GM23338 (cell line): ENCODE measurements around the gene MADCAM1. TPM values are rescaled to one million over a fixed set of nuclear protein-coding genes. Genes with fewer than 3 reads are reported as not detected.

Source experiments
- ATAC-seq: fragments of 200-7000 bp; cut with Tn5 transposase; 3 replicates; pipeline ENCODE4 v1.9.1; 2020
- DNase-seq: peaks from one replicate; pipeline ENCODE4 v3.0.0-alpha.2; 2015; ENCODE audit warnings: low spot score
- H2AFZ ChIP-seq: fragments of 200-600 bp; sonication (generic); 2 replicates; pipeline ENCODE4 v1.8.0; 2016; ENCODE audit warnings: antibody characterized with exemption, mild to moderate bottlenecking, moderate library complexity
- H3F3A ChIP-seq: fragments of 200-600 bp; sonication (generic); replicated peaks from 2 replicates; pipeline ENCODE4 v1.8.0; 2017; ENCODE audit warnings: antibody characterized with exemption, mixed run types, low read depth
- H3K27ac ChIP-seq: fragments of 200-600 bp; sonication (generic); 2 replicates; pipeline ENCODE4 v1.6.1; 2016; ENCODE audit warnings: low read depth
- H3K27me3 ChIP-seq: fragments of 200-600 bp; sonication (generic); 2 replicates; pipeline ENCODE4 v1.8.0; 2016; ENCODE audit warnings: mild to moderate bottlenecking, mixed run types, moderate library complexity; ENCODE audit not compliant: insufficient read depth
- H3K36me3 ChIP-seq: fragments of 200-600 bp; sonication (generic); 2 replicates; pipeline ENCODE4 v1.8.0; 2016; ENCODE audit warnings: mild to moderate bottlenecking; ENCODE audit not compliant: insufficient read depth
- H3K4me1 ChIP-seq: fragments of 200-600 bp; sonication (generic); 2 replicates; pipeline ENCODE4 v1.8.0; 2016; ENCODE audit warnings: mild to moderate bottlenecking, moderate library complexity; ENCODE audit not compliant: insufficient read depth
- H3K4me2 ChIP-seq: fragments of 200-600 bp; sonication (generic); 2 replicates; pipeline ENCODE4 v1.7.1; 2017; ENCODE audit warnings: mixed run types
- H3K4me3 ChIP-seq: fragments of 200-600 bp; sonication (generic); 2 replicates; pipeline ENCODE4 v1.6.1; 2016; ENCODE audit warnings: mixed run types
- H3K79me2 ChIP-seq: fragments of 200-600 bp; sonication (generic); replicated peaks from 2 replicates; pipeline ENCODE4 v1.8.0; 2017; ENCODE audit warnings: mild to moderate bottlenecking; ENCODE audit not compliant: insufficient read depth
- H3K9me2 ChIP-seq: fragments of 200-600 bp; sonication (generic); 2 replicates; pipeline ENCODE4 v1.8.0; 2017; ENCODE audit not compliant: insufficient read depth
- H4K20me1 ChIP-seq: fragments of 200-600 bp; sonication (generic); replicated peaks from 2 replicates; pipeline ENCODE4 v1.8.0; 2017; ENCODE audit warnings: mild to moderate bottlenecking; ENCODE audit not compliant: insufficient read depth
- H3K27ac Mint-ChIP-seq: 2 replicates; pipeline ENCODE4 v1.8.0; 2020; ENCODE audit warnings: inconsistent platforms, mild to moderate bottlenecking, moderate library complexity, mixed read lengths
- H3K27me3 Mint-ChIP-seq: 3 replicates; pipeline ENCODE4 v1.8.0; 2022; ENCODE audit warnings: low read depth, mild to moderate bottlenecking, moderate library complexity, mixed read lengths, inconsistent platforms; ENCODE audit not compliant: insufficient read depth, poor library complexity
- H3K36me3 Mint-ChIP-seq: 3 replicates; pipeline ENCODE4 v1.8.0; 2021; ENCODE audit warnings: low read depth, mild to moderate bottlenecking, inconsistent platforms, moderate library complexity, mixed read lengths
- H3K4me1 Mint-ChIP-seq: 3 replicates; pipeline ENCODE4 v1.8.0; 2020; ENCODE audit warnings: mild to moderate bottlenecking, inconsistent platforms, mixed read lengths
- H3K4me3 Mint-ChIP-seq: 3 replicates; pipeline ENCODE4 v1.8.0; 2021; ENCODE audit warnings: moderate library complexity, mild to moderate bottlenecking, inconsistent platforms, mixed read lengths
- H3K9me3 Mint-ChIP-seq: 3 replicates; pipeline ENCODE4 v1.8.0; 2020; ENCODE audit warnings: moderate library complexity, mild to moderate bottlenecking, inconsistent platforms, mixed read lengths
- ETS1 ChIP-seq: IDR thresholded peaks from 2 replicates; pipeline ENCODE4 v1.6.1; 2016; ENCODE audit warnings: antibody characterized with exemption
- EZH2phosphoT487 ChIP-seq: fragments of 200-600 bp; sonication (generic); IDR thresholded peaks from one replicate; pipeline ENCODE4 v1.8.1; 2018; ENCODE audit warnings: antibody characterized with exemption; ENCODE audit not compliant: unreplicated experiment
- JUNB ChIP-seq: IDR thresholded peaks from one replicate; pipeline ENCODE4 v1.6.1; 2016; ENCODE audit warnings: antibody characterized with exemption; ENCODE audit not compliant: unreplicated experiment
- NANOG ChIP-seq: IDR thresholded peaks from 2 replicates; pipeline ENCODE4 v1.6.1; 2016; ENCODE audit warnings: antibody characterized with exemption, borderline replicate concordance
- REST ChIP-seq: IDR thresholded peaks from one replicate; pipeline ENCODE4 v1.6.1; 2018; ENCODE audit warnings: antibody characterized with exemption; ENCODE audit not compliant: unreplicated experiment
- ZNF462 ChIP-seq: fragments of 250-450 bp; sonication (Bioruptor Pico); IDR thresholded peaks from 2 replicates; pipeline ENCODE4 v1.5.0; 2020; ENCODE audit warnings: mild to moderate bottlenecking, moderate library complexity
- polyA plus RNA-seq: library from polyadenylated mRNA; unstranded; fragments of >200 nt; fragmentation: Nextera tagmentation; extraction: Ambion mirVana; gene quantifications from 2 replicates; pipeline ENCODE4 v1.2.1, GENCODE V29; 2016
- total RNA-seq: library from RNA; depleted of rRNA; stranded (reverse); fragments of >200 nt; shearing (Covaris generic); gene quantifications from 2 replicates; pipeline ENCODE4 v1.2.3, GENCODE V29; 2014

The MADCAM1 gene
- total and polyA plus RNA-seq, 2 experiments from 2014 or later, result 2.1 to 2.5 TPM

GRCh38 chr19:514166-514663 lies 17.9 kb downstream of the MADCAM1 start:
- no peaks in the 10 kb centered on the region for H3K9me2 ChIP-seq
- 0 out of 2 replicates have a peak, but pooled peaks cover under 1% of the 10 kb centered on the region for H3K27me3 ChIP-seq
- H3K9me3 Mint-ChIP-seq, result peaks cover 3% of the 10 kb centered on the region; the same call in 2 of the 3 replicates
- H4K20me1 ChIP-seq, result no peaks in the 10 kb centered on the region
- peaks cover 22% of the 10 kb centered on the region for H3K36me3 Mint-ChIP-seq
- H3K4me1 ChIP-seq, result peaks cover 4% of the 10 kb centered on the region; the same call in 1 of the 2 replicates
- H3K27me3 Mint-ChIP-seq, result peaks cover 27% of the 10 kb centered on the region
- H3K4me1 Mint-ChIP-seq, result peaks cover 16% of the 10 kb centered on the region
- H3K36me3 ChIP-seq, result no peaks in the 10 kb centered on the region; the same call in 1 of the 2 replicates
- H3K27ac Mint-ChIP-seq, result no peak overlapping the region
- no peak for ATAC-seq
- no peak overlapping the region for H3K4me2 ChIP-seq
- H3K4me3 ChIP-seq, result no peak overlapping the region
- no peak overlapping the region; the same call in 2 of the 3 replicates for H3K4me3 Mint-ChIP-seq
- DNase-seq, result no peak
- TF ChIP-seq JUNB, result no peak
- TF ChIP-seq ETS1, result no peak
- no peak for TF ChIP-seq NANOG
- no peak for TF ChIP-seq ZNF462 (CRISPR knock-in tag)
- TF ChIP-seq EZH2phosphoT487, result no peak
- TF ChIP-seq REST, result no peak
- H2AFZ ChIP-seq, result no peak overlapping the region
- H3F3A ChIP-seq, result peaks cover 22% of the 10 kb centered on the region
- no peak overlapping the region for H3K27ac ChIP-seq
- no peaks in the 10 kb centered on the region for H3K79me2 ChIP-seq
